HepG2 (cell line): Measurements from ENCODE around the gene WNK2. TPM values are rescaled to one million over a fixed set of nuclear protein-coding genes. Genes with fewer than 3 reads are reported as not detected.
A peak's percentile ranks its signal among the peaks of the same experiment; 100 is the strongest.

Experiments
- ATAD3A ChIP-seq: sonication (generic); formaldehyde crosslinking; IDR thresholded peaks from 2 replicates; pipeline ENCODE4 v1.4.0; 2020; ENCODE audit warnings: missing genetic modification reagents
- ATF1 ChIP-seq: IDR thresholded peaks from 2 replicates; pipeline ENCODE4 v1.6.1; 2016; ENCODE audit warnings: mild to moderate bottlenecking, control low read depth
- BHLHE40 ChIP-seq: IDR thresholded peaks from 2 replicates; pipeline ENCODE4 v1.6.1; 2011; ENCODE audit warnings: low read length, improper control_type of control experiment
- CBFB ChIP-seq: sonication (generic); formaldehyde crosslinking; IDR thresholded peaks from 2 replicates; pipeline ENCODE4 v1.4.0; 2020; ENCODE audit warnings: missing genetic modification reagents
- FOXO1 ChIP-seq: sonication (generic); formaldehyde crosslinking; IDR thresholded peaks from 2 replicates; pipeline ENCODE4 v1.4.0; 2020; ENCODE audit warnings: missing genetic modification reagents
- GATAD1 ChIP-seq: IDR thresholded peaks from 2 replicates; pipeline ENCODE4 v1.6.1; 2016; ENCODE audit warnings: missing genetic modification reagents, missing compliant biosample characterization
- HDAC6 ChIP-seq: fragments of 200-600 bp; sonication (generic); IDR thresholded peaks from 2 replicates; pipeline ENCODE4 v1.7.0; 2017; ENCODE audit warnings: mild to moderate bottlenecking, antibody characterized with exemption, low read length, low read depth
- MXD1 ChIP-seq: sonication (generic); formaldehyde crosslinking; IDR thresholded peaks from 2 replicates; pipeline ENCODE4 v1.4.0; 2020; ENCODE audit warnings: mild to moderate bottlenecking, missing genetic modification reagents
- NAIF1 ChIP-seq: sonication (generic); formaldehyde crosslinking; IDR thresholded peaks from 2 replicates; pipeline ENCODE4 v1.5.0; 2020; ENCODE audit warnings: mild to moderate bottlenecking, missing genetic modification reagents, borderline replicate concordance
- PHF20 ChIP-seq: sonication (generic); formaldehyde crosslinking; IDR thresholded peaks from 2 replicates; pipeline ENCODE4 v1.5.0; 2020; ENCODE audit warnings: mild to moderate bottlenecking, missing genetic modification reagents
- RAD21 ChIP-seq: fragments of 450-650 bp; formaldehyde crosslinking; IDR thresholded peaks from 2 replicates; pipeline ENCODE4 v1.5.0; 2020; ENCODE audit warnings: mild to moderate bottlenecking
- RAD51 ChIP-seq: fragments of 450-650 bp; IDR thresholded peaks from 2 replicates; pipeline ENCODE4 v1.6.1; 2016; ENCODE audit warnings: borderline replicate concordance
- SIN3B ChIP-seq: fragments of 150-350 bp; IDR thresholded peaks from 2 replicates; pipeline ENCODE4 v1.6.1; 2014; ENCODE audit warnings: low read length
- TAF15 ChIP-seq: fragments of 200-400 bp; formaldehyde crosslinking; IDR thresholded peaks from one replicate; pipeline ENCODE4 v1.6.1; 2018; ENCODE audit warnings: mild to moderate bottlenecking, low read depth, low read length; ENCODE audit not compliant: poor library complexity, severe bottlenecking
- ZFP91 ChIP-seq: sonication (generic); formaldehyde crosslinking; IDR thresholded peaks from 2 replicates; pipeline ENCODE4 v1.9.0; 2022; ENCODE audit warnings: missing genetic modification reagents, mild to moderate bottlenecking, borderline replicate concordance
- ZNF546 ChIP-seq: sonication (generic); formaldehyde crosslinking; conservative IDR thresholded peaks from 2 replicates; pipeline ENCODE4 v1.8.1; 2023; ENCODE audit warnings: mild to moderate bottlenecking, missing genetic modification reagents
- ZSCAN29 ChIP-seq: sonication (generic); formaldehyde crosslinking; conservative IDR thresholded peaks from 2 replicates; pipeline ENCODE4 v1.4.0; 2020; ENCODE audit warnings: mild to moderate bottlenecking, missing genetic modification reagents
- polyA plus RNA-seq, 8 experiments: library from polyadenylated mRNA; depleted of rRNA in 3 of 8; stranded (reverse) in 7 of 8; unstranded in 1 of 8; fragments of >200 nt; fragmentation: Illumina TruSeq in 4 of 8; extraction: Trizol in 4 of 8; gene quantifications; 2 replicates each; pipeline versions ENCODE4 v1.2.1 to v1.2.3, GENCODE V29; 2011 to 2016; ENCODE audit warnings: low read depth in 4 of 8, missing spikeins in 1 of 8, mixed read lengths in 1 of 8; ENCODE audit not compliant: insufficient read depth in 1 of 8
- total RNA-seq, 5 experiments: library from RNA; depleted of rRNA; stranded (reverse); fragments of >200 nt; fragmentation: Illumina TruSeq; extraction: Trizol; gene quantifications; 2 replicates each; pipeline ENCODE4 v1.2.3, GENCODE V29; 2016; ENCODE audit warnings: low read depth in 1 of 5
- TF ChIP-seq, protein P1 (sequence below): sonication (generic); formaldehyde crosslinking; IDR thresholded peaks from 2 replicates; pipeline ENCODE4 v1.9.0; 2021; ENCODE audit warnings: mild to moderate bottlenecking, missing genetic modification reagents
- TF ChIP-seq, protein P2 (sequence below): sonication (generic); formaldehyde crosslinking; IDR thresholded peaks from 2 replicates; pipeline ENCODE4 v1.4.0; 2020; ENCODE audit warnings: missing genetic modification reagents, borderline replicate concordance

Gene WNK2
- total and polyA plus RNA-seq, 2 of the 13 experiments (the other 11 are each of a cell fraction or from before 2014, with no cell fraction given) = 10.5 to 12.0 TPM

DNA sequence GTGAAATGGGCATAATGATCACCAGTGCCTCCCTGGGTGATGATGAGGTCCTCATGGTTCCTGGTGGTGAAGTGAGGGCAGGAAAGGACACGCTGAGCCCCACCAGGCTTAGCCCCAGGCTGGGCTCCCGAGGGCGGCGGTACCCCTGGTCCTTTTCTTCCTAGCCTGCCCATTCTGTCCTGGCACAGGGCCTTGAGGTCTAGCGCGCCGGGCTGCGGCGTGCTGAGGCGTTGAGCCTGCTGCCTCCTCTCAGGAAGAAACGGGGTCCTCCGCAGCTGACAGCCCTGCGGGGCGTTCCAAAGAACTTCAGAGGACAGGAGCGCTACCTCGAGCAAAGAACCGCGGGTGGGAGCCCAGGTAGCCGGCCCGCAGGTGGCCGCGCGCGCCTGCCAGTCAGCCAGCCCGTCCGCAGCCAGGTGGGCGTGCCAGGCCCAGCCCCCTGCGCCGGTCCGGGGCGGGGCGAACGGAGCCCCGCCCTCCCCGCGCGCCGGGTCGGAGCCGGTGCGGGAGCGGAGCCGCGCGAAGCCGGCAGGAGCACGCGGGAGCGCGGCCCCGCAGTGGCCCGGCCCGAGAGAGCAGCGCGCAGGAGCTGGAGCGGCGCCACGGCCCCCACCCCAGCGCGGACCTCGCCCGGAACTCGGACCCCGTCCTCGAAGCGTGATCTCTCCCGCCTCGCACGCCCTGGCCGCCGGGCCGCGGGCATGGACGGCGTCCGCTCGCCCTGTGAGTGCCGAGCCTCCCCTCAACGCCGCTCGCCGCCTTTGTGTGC, at the start of gene WNK2 (continued):
- TF ChIP-seq NAIF1 (CRISPR knock-in tag) = no peak
- TF ChIP-seq ZNF546 (CRISPR knock-in tag) = peak; percentile 82; the same call in 1 of the 2 replicates
- no peak for TF ChIP-seq CBFB
- TF ChIP-seq ZFP91 = peak; percentile 28; the same call in 1 of the 2 replicates
- no peak for TF ChIP-seq ATAD3A
- no peak for TF ChIP-seq BHLHE40
- TF ChIP-seq PHF20 (CRISPR knock-in tag) = no peak
- TF ChIP-seq, protein P1, sequence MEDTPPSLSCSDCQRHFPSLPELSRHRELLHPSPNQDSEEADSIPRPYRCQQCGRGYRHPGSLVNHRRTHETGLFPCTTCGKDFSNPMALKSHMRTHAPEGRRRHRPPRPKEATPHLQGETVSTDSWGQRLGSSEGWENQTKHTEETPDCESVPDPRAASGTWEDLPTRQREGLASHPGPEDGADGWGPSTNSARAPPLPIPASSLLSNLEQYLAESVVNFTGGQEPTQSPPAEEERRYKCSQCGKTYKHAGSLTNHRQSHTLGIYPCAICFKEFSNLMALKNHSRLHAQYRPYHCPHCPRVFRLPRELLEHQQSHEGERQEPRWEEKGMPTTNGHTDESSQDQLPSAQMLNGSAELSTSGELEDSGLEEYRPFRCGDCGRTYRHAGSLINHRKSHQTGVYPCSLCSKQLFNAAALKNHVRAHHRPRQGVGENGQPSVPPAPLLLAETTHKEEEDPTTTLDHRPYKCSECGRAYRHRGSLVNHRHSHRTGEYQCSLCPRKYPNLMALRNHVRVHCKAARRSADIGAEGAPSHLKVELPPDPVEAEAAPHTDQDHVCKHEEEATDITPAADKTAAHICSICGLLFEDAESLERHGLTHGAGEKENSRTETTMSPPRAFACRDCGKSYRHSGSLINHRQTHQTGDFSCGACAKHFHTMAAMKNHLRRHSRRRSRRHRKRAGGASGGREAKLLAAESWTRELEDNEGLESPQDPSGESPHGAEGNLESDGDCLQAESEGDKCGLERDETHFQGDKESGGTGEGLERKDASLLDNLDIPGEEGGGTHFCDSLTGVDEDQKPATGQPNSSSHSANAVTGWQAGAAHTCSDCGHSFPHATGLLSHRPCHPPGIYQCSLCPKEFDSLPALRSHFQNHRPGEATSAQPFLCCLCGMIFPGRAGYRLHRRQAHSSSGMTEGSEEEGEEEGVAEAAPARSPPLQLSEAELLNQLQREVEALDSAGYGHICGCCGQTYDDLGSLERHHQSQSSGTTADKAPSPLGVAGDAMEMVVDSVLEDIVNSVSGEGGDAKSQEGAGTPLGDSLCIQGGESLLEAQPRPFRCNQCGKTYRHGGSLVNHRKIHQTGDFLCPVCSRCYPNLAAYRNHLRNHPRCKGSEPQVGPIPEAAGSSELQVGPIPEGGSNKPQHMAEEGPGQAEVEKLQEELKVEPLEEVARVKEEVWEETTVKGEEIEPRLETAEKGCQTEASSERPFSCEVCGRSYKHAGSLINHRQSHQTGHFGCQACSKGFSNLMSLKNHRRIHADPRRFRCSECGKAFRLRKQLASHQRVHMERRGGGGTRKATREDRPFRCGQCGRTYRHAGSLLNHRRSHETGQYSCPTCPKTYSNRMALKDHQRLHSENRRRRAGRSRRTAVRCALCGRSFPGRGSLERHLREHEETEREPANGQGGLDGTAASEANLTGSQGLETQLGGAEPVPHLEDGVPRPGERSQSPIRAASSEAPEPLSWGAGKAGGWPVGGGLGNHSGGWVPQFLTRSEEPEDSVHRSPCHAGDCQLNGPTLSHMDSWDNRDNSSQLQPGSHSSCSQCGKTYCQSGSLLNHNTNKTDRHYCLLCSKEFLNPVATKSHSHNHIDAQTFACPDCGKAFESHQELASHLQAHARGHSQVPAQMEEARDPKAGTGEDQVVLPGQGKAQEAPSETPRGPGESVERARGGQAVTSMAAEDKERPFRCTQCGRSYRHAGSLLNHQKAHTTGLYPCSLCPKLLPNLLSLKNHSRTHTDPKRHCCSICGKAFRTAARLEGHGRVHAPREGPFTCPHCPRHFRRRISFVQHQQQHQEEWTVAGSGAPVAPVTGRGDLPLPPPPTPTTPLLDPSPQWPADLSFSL = no peak
- no peak for TF ChIP-seq SIN3B
- TF ChIP-seq ZSCAN29 = no peak
- 0 out of 2 replicates have a peak, but pooled peaks have one; percentile 19 for TF ChIP-seq MXD1
- TF ChIP-seq TAF15 = no peak
- no peak for TF ChIP-seq RAD51
- TF ChIP-seq GATAD1 (CRISPR knock-in tag) = no peak
- TF ChIP-seq ATF1 (CRISPR knock-in tag) = no peak
- no peak for TF ChIP-seq FOXO1 (CRISPR knock-in tag)
- TF ChIP-seq, protein P2, sequence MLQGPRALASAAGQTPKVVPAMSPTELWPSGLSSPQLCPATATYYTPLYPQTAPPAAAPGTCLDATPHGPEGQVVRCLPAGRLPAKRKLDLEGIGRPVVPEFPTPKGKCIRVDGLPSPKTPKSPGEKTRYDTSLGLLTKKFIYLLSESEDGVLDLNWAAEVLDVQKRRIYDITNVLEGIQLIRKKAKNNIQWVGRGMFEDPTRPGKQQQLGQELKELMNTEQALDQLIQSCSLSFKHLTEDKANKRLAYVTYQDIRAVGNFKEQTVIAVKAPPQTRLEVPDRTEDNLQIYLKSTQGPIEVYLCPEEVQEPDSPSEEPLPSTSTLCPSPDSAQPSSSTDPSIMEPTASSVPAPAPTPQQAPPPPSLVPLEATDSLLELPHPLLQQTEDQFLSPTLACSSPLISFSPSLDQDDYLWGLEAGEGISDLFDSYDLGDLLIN = no peak
- no peak for TF ChIP-seq HDAC6
- TF ChIP-seq RAD21 = peak; percentile 6; the same call in 1 of the 2 replicates
